CD4-positive, alpha-beta T cell treated with Interleukin-4 for 4 hours (primary cell): ENCODE data around the gene UBAP2L.

Experiments
- DNase-seq: peaks from one replicate; pipeline ENCODE4 v3.0.0-alpha.2; 2020

The UBAP2L gene

DNA sequence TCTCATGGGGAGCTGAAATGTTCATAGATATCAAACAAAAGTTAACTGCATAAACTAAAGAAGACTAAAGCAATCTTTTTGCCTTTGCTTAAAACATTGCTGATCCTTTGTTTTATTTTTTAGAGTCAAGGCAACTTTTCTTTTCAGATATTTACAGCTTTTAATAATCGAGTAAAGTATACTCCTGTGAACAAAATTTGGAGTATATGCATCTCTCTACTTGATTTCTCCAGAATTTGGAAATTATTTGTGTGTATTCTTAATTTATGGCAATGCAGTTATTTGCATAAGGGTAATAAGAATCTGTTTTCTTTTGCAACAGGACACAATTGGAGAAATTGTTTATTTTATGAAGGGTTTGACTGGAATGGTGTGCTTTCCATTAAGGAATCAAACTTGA is 95.9 kb downstream of the UBAP2L start:
- DNase-seq: no peak

DNA sequence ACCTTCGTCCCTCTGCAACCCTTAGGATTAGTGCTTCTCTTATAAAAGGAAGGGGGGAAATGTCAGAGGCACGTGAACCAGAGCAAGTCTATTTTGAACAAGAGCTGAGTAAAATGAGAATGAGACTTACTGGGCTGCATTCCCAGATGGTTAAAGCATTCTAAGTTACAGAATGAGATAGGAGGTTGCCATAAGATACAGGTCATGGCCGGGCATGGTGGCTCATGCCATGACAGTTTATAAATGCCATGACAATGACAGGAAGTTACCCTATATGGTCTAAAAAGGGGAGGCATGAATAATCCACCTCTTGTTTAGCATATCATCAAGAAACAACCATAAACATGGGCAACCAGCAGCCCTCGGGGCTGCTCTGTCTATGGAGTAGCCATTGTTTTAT is 97.6 kb downstream of the UBAP2L start:
- no peak for DNase-seq
